GM12892 (cell line): ENCODE measurements around the gene PTPRCAP.

Experiments used
- POLR2A ChIP-seq: IDR thresholded peaks from 2 replicates; pipeline ENCODE4 v1.6.1; 2011; ENCODE audit warnings: low read depth, low read length, control low read depth
- POLR2AphosphoS5 ChIP-seq: IDR thresholded peaks from 2 replicates; pipeline ENCODE4 v1.6.1; 2011; ENCODE audit warnings: low read depth, low read length, control low read depth
- TAF1 ChIP-seq: IDR thresholded peaks from 2 replicates; pipeline ENCODE4 v1.6.1; 2011; ENCODE audit warnings: low read depth, mild to moderate bottlenecking, control low read depth, low read length, borderline replicate concordance

DNA sequence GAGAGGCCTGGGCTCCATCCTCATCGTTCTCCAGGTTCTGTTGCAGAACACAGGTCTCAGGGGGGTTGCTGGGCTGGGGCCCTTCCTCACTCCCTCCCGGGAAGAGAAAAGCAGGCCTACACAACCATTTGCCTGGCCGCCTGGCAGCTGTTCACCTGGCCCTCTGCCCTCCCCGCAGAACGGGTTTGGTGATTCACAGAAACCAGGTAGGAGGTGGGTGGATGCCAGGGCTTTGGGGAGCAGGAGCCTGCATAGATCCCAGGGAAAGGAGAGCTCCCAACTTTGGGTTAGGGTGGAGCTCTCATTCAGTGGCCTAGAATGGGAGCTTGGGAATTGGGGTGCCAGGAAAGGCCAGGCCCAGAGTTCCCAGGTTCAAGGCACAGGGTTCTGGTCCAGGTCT, 30.6 kb upstream of the PTPRCAP start:
- TF ChIP-seq POLR2A (no peak), POLR2AphosphoS5 (no peak), TAF1 (no peak)
